Stimulated activated CD4-positive, alpha-beta T cell treated with anti-CD3 and anti-CD28 coated beads, Interleukin-12 subunit alpha, Interleukin-12 subunit beta, amount 100 ng/mL, for 4 hours (primary cell): ENCODE data around the gene NFYC.
A peak's percentile ranks its signal among the peaks of the same experiment; 100 is the strongest.

ENCODE experiments used
- DNase-seq: peaks from one replicate; pipeline ENCODE4 v3.0.0-alpha.2; 2020

The NFYC gene

DNA sequence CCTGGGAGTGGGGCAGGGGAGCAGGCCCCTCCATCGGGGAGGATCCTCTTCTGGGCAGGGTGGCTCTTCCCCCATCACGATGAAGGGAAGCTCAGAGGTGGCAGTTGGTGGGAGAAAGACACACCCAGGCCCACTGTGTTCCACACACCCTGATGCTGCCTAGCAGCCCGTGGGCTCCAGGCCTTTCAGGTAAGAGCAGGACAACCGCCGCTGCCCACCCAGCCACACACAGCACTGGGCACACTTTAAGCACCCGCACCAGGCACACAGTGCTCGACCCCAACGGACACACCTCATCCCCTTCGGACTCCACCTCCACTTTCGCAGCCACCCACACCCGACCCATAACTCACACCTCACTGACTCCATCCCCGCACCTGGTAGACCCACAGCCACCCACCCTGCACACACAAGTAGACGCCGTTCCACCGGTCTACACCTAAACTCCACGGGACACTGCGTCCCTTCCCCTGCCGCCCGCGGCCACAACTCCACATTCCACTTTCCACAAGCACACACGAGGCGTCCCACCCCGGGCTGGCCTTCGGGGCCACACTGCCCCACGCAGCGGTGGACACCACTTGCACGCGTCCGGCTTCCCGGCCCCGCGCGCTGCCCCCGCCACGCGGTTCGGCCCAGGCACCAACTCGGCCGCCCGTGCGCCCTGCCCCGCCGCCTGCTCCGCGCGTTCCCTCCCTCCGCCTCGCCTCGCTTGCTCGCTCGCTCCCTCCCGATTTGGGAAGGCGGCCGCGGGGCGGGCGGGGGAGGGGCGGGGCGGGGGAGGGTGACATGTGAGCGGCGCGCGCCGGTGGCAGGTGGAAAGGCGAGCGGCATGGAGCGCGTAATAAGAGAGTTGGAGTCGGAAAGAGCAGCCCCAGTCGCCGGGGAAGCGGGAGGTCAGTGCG, 91.7 kb downstream of the NFYC start, which contains the start of gene KCNQ4:
Gene KCNQ4 (plus strand): TSS at position 787 of the 905 bp plus-strand sequence. CDS start 307 bp downstream, outside the sequence.
- peak; percentile 32 for DNase-seq

DNA sequence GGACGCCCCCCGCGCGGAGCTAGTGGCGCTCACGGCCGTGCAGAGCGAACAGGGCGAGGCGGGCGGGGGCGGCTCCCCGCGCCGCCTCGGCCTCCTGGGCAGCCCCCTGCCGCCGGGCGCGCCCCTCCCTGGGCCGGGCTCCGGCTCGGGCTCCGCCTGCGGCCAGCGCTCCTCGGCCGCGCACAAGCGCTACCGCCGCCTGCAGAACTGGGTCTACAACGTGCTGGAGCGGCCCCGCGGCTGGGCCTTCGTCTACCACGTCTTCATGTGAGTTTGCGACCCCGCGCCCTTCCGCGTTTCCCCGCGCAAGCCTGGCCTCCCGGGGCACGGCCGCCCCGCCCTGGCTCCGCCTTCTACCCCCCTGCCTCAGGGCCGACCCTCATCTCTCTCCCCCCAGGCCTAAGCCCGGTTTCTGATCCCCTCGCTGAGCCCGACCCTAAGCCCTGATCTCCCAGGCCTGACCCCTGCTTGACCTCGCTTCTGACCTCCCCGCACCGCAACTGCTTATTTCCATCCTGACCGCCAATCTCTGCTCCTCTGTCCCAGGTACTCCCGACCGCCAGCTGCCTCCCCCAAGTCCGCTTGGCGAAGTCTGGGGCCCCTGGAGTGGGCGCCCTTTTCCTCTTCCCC, 92.8 kb downstream of the NFYC start:
- DNase-seq = no peak

DNA sequence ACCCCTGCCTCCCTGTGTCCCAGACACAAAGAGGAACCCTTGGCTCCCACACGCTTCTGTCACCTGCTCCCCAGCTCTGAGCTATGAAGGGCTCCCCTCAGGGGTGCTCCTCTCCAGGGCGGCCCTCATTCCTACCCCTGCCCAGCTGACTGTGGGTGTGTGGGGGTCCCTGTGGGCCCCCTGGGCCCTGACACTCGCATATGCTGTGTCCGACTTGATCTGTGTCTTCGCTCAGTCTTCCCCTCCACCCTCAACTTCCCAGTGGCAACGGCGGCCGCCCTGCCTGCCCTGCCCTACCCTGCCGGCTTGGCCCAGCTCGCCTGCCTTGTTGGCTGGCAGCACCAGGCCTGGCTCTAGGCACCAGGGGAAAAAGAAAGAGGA, 93.3 kb downstream of the NFYC start:
- DNase-seq = no peak

DNA sequence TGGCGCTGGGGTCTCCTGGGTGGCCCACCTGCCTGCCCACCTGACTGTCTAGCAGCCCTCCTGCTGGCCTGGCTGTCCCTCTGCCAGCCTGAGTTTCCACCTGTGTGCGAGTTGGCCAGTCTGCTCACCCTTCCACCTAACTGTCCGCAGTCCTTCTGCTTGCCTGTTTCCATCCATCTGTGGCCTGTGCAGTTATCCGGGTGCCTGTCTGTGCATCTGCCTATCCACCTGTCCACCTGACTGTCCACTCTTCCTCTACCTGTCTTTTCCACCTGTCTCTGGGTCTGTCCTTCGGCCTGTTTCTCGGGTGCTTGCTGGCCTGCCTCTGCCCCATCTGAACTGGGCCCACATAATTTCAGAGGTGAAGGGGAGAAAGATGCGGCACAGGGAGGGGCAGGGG, 93.9 kb downstream of the NFYC start:
- no peak for DNase-seq

DNA sequence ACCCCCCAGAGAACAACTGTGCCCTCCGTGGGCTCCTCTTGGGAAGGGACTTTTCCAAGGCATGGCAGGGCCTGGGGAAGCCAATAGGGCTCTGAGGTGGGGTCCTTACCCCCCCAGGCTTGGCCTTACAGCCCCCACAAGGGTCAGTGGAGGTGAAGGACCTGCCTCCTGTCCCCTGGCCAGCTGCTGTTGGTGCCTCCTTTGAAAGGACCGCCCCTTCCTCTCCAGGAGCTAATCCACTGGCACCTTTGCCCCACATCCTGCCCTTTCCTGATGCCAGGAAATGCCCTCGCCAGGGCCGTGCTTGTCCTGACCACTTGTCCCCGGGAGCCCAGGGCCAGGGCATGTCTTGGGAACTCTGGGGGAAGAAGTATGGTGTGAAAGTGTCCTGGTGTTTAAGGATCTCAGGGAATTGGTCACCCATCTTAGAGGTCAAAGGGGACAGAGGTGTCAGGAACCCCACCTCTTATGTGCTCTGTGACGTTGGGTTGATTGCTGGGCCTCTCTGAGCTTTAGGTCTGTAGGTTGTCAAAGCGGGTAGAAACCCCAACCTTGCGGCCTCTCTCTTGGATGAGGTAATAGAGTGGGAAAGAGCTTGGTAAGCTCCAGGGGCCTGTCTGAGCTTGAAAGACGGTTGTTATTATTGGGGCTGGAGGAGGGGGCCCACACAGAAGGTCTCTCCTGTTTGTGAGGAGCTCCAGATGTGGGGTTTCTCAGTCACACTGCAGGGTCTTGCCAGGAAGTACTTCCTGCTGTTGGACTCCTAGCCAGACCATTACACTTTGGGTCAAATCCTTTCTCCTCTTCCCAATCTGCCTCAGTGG, 94.9 kb downstream of the NFYC start:
- no peak for DNase-seq

DNA sequence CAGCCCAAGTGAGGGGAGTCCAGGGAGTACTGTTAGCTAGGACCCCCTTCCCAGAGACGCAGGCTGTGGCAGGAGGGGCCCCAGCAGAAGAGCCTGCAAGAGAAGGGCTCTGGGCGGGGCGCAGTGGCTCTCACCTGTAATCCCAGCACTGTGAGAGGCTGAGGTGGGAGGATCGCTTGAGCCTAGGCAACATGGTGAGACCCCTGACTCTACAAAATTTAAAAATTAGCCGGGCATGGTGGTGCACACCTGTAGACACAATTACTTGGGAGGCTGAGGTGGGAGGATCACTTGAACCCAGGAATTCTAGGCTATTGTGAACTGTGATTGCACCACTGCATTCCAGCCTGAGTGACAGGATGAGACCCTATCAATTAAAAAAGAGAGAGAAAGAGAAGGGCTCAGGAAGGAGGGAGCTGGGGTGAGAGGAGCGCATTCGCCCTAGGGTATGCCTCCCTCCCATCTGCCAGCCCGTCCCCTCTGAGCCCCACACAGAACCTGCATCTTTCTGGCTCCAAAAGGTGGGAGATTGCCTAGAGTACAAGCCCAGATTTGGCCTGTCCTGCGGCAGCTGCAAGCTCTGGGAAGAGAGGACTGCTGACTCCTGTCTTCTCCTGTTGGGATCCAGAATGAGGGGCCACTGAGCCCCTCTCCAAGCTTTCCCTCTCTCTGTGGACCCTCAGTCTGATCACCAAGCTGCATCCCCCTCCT, 95.6 kb downstream of the NFYC start:
- DNase-seq = no peak

DNA sequence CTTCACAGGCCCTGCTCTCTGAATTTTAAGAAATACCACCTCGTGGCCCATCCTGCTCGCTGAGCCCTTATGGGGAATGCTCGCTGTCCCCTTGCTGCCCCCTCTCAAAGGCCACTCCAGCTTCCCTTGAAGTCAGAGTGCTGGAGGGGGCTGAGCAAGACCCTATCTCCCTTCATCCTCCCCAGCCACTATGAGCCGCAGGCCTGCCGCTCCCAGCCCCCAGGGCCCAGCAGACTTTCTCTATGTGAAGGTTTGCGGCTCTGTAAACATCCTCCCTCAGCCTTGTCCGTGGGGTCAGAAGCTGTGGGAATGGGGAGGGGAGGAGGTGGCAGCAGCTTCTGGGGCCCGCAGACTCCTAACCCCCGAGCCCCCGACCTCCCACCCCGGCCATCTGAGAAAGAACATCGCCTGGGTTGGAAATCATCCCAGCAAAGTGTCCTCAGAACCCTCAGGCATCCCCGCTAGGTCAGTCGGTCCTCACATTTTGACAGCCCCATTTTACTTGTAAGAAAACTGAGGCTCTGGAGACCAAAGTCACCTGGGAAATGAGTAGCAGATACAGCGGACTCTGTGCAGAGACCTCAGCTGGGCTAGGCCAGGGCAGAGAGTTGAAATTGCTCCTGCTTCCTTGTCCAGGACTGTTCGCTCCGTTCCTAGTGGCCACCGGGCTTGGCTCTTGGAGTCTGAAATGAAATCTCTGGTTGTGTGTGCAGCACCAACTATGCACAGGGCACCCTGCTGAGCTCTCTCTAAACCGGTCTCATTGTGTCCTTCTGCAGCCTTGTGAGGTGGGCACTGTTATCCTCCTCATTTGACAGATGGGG, 96.4 kb downstream of the NFYC start:
- DNase-seq = no peak

DNA sequence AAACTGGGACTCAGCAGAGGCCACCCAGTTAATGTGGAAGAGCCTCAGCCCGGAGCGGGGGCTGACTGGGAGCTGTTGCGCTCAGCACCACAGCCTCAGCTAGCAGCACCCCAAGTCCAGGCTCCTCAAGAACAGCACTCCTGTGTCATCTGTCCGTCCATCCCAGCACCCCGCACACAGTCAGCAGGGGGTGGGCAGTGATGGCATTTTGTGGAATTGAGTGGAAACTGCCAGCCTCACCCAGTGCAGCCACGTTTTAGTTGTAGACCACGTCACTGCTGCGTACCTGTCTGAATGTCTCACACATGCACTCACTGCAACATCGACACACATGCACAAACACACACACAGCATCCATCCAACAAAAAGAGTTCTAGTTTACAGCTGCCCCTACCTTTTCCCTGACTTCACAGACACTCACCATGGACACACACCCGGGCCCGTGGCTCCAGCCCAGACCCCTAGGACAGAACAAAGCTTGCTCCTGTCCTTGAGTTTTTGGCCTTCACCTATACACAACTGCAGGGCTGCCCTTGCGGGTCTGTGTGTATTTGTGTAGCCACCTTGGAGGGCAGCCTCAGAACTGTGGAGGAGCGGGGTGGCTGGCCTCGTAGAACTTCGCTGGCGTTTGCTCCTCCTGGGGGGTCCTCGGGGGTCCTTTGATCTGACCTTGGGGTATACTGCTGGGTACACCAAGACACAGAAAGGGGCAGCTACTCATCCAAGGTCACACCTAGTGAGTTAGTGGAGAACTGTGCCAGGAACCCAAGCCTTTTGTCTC, 97.2 kb downstream of the NFYC start:
- DNase-seq = no peak

DNA sequence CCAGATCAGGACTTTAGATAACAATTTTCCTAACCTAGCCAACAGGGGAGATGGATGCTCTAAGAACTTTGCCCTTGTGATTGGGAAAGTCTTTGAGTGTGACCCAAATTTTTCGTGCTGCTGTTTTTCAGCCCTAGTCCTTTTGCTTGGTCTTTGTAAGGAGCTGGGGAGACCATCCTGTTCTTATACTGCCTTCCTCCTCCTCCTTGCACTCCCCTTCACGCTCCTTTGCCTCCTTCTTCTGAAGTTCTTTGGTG, 97.8 kb downstream of the NFYC start:
- no peak for DNase-seq

DNA sequence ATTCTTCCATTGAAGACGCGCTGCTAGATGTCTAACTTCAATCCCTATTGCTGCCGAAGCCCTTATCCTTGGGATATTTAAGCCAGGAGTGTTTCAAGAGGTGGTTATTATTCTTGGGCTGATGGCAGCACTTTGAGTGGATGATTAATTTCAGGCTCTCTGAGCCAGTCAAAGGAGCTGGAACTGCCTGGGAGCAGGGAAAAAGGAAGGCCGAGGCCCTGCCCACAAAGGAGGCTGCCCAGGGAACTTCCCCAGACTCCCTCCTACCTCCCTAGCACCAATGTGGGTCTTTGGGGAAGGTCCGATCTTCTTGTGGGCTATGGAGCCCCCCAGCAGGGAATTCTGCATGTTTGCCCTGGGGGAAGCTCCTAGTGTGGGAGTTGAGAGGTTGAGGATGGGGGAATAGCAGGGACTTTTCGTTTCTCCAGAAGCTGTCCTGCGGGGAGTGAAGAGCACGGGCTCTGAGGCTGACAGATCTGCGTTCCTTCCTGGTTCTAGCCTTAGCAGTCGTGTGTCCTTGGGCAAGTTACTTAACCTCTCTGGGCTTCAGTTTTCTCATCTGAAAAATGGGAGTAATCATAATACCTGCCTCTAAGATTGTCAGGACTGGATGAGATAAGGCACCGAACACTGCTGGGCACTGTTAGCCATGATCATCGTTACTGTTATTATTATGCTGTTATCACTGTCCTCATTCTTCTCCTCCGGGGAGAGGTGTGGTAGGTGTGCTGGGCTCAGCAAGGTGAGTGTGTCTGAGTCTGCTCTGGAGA, 98.3 kb downstream of the NFYC start:
- no peak for DNase-seq

GRCh38 chr1:40792036-40792435, 100.5 kb downstream of the NFYC start:
- no peak for DNase-seq

DNA sequence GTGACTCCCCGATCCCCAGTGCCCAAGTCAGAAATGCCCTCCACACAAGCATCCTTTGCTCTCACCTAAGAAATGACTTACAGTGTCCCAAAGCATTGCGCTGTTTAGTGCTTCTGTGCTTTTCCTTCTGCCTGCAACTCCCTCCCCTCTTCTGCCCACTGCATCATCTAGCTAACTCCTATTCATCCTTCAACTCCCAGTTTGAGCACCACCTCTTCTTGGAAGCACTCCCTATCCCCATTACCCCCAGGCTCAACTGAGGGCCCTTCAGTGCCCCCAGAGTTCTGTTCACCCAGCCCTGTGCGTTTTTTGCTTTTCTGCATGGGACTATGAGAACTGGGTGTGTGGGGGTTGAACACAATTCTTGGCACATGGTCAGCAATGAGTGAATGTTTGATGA, 102.1 kb downstream of the NFYC start:
- no peak for DNase-seq

DNA sequence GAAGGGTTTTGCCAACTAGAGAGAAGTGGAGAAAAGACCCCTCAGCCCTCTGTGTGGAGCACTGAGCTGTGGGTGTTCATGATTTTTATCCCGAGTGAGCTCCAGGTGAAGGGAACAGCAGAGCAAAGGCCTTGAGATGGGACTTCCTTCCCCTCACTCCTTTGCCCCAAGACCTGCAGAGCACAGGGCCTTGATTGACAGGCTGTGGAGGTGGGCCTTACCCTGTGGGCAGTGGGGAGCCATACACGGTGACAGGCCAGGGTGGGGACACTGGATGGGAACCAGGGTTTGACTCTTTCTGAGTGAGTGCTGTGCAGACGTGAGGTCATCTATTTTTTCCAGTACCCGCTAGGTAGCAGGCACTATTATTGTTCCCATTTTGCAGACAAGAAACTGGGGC, 102.5 kb downstream of the NFYC start:
- DNase-seq = no peak

DNA sequence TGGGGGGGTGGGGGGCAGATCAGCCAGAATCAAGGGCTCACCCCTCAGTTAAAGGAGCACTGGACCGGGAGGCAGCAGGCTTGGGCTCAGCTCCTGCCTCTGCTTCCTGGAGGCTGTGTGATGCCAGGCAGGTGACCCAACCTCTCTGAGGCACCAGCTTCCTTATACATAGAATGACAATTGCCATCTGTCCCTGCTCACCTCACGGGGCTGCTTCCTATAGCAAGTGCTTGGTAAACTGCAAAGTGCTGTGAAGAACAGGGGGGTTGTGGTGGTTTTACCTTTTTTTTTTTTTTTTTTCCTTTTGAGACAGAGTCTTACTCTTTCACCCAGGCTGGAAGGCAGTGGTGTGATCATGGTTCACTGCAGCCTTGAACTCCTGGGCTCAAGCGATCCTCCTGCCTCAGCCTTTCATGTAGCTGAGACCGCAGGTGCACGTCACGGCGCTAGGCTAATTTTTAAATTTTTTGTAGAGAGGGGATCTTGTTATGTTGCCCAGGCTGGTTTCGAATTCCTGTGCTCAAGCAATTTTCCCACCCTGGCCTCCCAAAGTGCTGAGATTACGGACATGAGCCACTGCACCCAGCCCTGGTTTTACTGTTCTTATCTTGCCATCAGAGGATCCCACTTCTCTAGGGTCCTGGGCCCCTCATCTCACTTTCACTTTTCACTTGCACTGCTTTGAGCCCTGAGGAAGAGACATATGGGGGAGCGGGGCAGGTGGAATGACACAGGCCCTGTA, 103.6 kb downstream of the NFYC start:
- DNase-seq = no peak

GRCh38 chr1:40795811-40796586, 104.5 kb downstream of the NFYC start:
- no peak for DNase-seq

DNA sequence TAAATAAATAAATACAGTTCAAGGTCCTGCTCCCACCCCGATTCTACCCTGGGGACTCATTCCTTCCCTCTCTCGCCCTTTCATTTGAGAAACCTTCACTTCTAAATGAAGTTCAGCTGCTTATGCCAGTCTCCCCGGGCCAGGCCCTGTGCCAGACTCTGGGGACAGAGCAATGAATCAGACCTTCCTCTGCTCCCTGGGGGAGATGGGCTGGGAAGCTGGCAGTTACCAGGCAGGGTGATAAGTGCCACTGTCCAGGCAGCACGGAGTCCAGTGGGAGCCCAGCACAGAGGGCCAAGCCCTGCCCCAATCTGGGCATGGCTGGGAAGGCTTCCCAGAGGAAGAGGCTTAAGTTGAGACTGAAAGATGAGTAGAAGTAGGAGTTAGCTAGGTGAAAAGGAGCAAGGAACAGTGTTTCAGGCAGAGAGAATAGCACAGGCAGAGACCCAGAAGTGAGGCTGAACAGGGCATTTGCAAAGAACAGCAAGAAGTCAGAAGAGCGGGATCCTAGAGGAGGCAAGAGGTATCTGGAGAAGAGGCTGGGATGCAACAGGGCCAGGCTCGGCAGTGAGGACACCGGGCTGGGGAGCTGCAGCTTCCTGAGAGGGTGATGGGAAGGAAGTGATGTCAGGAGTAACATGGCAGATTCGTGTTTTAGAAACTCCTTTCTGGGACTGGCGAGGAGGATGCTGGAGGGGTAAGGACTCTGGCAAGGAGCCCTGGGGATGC, 105.6 kb downstream of the NFYC start:
- DNase-seq = no peak

GRCh38 chr1:40797668-40798010, 106.1 kb downstream of the NFYC start:
- no peak for DNase-seq
